Activated gamma-delta T cell treated with anti-CD3 and anti-CD28 coated beads, Interleukin-2, amount 50 U/mL, for 16 hours (primary cell): ENCODE results near the gene TRDN.
"Not testable (repeated sequence)": the region's sequence is repeated elsewhere in the genome, so short reads cannot be mapped to it uniquely, and the experiment has no call there.

Experiments
- DNase-seq: peaks from one replicate; pipeline ENCODE4 v3.0.0-alpha.2; 2020; ENCODE audit warnings: low read depth

The TRDN gene

DNA sequence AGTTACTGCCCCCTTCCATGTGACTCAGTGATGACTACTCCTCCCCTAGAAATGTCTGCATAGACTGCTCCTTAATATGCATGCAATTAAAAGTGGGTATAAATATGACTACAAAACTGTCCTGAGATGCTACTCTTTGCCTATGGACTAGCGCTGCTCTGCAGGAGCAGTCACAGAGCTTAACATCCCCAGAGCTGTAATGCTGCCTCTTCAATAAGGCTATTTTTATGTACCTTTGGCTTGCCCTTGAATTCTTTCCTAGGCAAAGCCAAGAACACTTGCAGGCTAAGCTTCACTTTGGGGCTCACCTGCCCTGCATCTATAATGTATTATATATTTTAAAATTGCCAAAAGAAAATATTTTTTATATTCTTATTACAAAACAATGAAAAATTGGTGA lies 341.6 kb downstream of the TRDN start:
- DNase-seq = no peak

DNA sequence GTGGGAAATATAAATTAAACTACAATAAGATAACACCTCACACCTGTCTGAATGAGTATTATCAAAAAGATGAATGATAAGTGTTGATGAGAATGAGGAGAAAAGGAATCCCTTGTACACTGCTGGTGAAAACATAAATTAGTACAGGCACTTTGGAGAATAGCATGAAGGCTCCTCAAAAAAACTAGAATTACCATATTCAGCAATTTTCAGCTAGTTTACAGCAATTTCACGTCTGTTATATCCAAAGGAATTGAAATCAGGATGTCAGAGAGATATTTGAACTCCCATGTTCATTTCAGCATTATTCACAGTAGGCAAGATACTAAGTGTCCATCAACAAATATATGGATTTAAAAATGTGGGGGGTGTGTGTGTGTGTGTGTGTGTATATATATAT lies 348.1 kb downstream of the TRDN start:
- no peak for DNase-seq

- no peak for DNase-seq
Observed at GRCh38 chr6:123276546-123276980, 360.2 kb downstream of the TRDN start.

GRCh38 chr6:123263981-123264380 lies 372.8 kb downstream of the TRDN start:
- no peak for DNase-seq

DNA sequence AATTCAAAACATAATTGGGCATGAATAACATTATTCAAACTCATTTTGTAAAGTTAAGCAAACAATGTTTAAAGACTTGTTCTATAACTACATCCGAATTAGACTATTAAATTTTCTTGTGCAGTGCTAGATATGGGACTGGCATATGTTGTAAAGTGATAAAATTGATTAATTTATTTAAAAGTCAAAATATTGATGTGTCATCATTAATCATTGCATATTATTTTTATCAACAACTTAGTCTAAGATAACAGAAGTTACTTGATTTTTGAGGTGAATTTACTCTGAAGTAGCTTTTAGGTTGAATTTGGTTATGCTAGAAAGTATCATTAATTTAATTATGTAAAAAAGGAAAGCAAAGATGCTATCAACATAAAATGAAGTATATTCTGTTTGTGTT lies 396.1 kb downstream of the TRDN start:
- DNase-seq = no peak

DNA sequence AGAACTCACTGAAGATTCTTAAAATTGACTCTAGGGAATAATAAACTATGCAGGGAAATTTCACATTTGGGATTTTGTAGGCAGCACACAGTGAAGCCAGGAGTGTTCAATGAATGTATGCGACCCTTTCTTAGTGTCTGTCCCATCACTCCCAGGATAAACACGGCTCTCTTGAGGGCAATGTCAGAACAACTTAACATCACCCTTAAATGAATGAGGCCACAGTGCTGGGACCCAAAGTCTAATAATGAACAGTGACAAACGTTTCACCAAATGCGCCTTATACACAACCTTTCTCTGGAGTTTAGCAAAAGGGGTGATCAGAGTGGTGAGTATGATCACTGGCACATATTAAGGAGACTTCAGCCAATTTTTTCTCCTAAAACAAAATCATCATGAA lies 403.4 kb downstream of the TRDN start:
- no peak for DNase-seq

- DNase-seq = not testable (repeated sequence)
Observed at GRCh38 chr6:123227789-123228188, 409.0 kb downstream of the TRDN start.

- no peak for DNase-seq
Observed at GRCh38 chr6:123226398-123226797, 410.4 kb downstream of the TRDN start.

DNA sequence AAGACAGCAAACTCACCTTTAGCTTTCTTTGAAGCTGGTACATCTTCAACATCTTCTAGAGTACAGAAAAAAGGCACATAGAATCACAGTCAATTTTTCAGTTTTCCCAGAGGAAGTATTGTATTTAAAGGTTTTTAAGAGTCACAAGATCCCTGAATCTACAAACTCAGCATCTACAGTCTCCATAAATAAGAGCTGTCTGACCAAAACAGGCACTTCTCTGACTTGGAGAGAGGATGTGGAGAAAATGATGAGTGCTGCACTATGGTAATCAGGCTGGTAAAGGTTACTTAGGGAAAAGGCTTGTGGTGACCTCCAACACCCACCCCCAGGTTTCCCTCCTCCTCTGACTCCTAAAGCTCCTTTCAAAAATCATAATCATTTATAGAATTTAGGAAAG lies 412.7 kb downstream of the TRDN start:
- DNase-seq = no peak

DNA sequence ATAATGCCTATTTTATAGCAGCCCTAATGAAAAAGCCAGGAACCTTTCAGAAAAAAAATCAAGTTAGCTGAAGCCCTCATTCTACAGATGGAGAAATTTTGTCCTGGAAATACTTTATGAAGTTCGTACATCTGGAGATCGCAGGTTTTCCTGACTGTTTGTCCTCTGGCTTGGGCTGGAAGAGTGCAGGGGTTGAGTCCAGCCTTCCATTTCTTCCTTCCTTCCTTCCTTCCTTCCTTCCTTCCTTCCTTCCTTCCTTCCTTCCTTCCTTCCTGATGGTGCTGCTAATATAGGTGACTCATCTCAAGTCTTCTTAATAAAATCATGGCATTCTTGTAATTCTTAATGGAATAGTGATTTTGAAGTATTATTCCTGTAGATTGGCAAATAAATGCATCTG lies 413.3 kb downstream of the TRDN start:
- no peak for DNase-seq

DNA sequence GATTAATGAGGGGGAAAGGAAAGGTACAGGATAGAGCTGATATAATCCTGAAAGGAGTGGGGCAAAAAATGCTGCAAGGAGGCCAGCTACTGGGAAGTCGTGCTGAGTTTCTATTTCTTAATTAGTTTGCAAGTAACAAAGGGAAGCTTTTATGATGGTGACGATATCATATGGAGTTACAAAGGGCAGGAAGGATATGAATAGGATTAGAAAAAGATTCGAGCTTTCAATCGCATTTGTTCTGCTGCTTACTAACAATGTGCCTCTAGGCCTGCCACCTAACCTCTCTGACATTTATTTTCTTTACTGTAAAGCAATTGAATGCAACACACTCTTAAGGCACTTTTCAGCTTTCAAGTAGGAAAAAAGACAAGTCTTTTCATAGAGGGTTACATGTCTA lies 421.5 kb downstream of the TRDN start:
- DNase-seq = no peak

GRCh38 chr6:123214433-123214832 lies 422.3 kb downstream of the TRDN start:
- DNase-seq = no peak

- no peak for DNase-seq
Observed at GRCh38 chr6:123213921-123214320, 422.8 kb downstream of the TRDN start.

DNA sequence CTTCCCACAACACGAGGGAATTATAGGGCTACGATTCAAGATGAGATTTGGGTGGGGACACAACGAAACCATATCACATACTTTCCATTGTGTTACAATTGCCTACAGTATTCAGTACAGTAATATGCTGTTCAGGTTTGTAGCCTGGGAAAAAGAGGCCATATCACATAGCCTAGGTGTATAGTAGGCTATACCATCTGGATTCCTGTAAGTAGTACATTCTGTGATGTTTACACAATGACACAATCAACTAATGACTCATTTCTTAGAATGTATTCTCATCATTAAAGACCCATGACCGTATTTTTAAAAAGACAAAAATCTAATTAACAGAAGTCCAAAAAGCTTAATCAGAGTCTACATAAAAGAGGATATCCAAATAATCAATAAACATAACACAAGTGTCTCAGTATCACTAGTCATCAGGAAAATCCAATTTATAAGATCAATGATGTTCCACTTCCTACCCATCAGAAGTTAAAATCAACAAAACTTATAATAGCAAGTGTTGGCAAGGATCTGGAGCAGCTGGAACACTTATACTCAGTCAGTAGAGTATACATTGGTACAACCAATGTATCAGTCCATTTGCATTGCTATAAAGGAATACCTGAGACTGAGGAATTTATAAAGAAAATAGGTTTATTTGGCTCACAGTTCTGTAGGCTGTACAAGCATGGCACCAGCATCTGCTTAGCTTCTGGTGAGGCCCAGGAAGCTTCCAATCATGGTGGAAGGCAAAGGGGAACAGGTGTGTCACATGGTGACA lies 424.8 kb downstream of the TRDN start:
- no peak for DNase-seq

GRCh38 chr6:123210645-123211044 lies 426.1 kb downstream of the TRDN start:
- no peak for DNase-seq

DNA sequence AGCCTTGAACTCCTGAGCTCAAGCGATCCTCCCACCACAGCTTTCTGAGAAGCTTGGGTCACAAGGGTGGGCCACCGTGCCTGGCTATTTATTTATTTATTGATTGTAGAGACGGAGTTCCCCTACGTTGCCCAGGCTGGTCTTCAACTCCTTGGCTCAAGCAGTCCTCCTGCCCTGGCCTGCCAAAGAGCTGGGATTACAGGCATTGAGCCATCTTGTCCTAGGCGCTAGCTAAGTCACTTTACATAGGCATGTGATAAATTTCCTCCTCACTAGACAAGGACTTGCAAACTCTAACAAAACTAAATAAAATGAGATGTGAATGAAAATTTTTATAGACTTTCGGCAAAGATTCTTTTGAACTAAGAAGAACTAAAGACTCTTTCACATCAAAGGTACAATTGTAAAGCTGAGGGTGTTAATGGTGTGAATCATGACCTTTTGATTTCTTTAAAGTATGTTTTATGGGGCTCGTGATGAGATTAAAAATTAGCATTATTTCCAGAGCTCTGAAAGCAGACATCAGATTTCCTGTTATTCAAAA lies 428.7 kb downstream of the TRDN start:
- no peak for DNase-seq

DNA sequence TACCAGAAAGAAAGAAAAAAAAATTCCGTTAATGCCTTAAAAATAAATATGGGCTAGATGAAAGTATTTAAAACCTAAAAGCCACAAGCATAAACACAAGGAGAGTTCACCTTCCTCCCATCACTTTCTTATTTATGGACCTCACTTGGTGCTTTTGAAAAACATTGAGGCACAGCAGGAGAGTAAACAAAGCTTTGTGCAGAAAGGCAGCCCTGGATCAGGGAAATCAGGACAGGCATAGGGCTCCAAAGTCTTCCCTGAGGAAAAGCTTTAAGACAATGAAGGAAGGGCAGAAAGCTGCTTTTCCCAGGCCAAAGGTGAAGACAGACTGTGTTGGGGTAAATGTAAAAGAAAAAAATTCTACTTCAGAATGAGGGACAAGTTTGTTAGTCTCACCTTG lies 432.8 kb downstream of the TRDN start:
- no peak for DNase-seq

DNA sequence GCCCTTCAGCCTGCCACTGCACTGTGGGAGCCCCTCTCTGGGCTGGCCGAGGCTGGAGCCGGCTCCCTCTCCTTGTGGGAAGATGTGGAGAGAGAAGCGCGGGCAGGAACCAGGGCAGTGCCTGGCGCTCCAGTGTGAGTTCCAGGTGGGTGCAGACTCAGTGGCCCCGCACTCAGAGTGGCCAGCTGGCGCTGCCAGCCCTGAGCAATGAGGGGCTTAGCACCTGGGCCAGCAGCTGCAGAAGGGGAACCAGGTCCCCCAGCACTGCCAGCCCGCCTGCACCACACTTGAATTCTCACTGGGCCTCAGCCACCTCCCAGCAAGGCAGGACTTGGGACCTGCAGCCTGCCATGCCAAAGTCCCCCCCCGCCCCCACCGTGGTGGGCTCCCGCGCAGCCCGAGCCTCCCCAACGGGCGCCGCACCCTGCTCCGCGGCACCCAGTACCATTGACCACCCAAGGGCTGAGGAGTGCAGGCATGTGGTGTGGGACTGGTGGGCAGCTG lies 434.8 kb downstream of the TRDN start:
- no peak for DNase-seq

DNA sequence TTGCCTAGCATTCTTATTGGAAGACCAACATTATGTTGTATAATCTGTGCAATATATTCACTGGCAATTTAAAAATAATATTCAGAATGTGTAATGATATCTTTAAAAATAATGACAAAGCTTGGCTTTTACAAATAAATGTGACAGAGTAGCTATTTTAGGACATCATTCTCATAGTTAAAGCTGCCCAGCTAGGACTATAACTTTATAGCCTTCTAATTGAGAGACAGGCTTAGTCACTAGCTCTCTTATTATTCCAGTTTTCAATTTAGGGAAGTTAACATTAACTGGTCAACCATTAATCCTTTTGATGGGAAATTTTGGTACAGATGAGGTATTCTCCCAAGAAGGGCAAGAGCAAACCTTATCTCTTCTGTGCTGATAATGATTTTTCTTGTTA lies 443.5 kb downstream of the TRDN start:
- DNase-seq = no peak

- DNase-seq = no peak
Observed at GRCh38 chr6:123189816-123190215, 446.9 kb downstream of the TRDN start.

DNA sequence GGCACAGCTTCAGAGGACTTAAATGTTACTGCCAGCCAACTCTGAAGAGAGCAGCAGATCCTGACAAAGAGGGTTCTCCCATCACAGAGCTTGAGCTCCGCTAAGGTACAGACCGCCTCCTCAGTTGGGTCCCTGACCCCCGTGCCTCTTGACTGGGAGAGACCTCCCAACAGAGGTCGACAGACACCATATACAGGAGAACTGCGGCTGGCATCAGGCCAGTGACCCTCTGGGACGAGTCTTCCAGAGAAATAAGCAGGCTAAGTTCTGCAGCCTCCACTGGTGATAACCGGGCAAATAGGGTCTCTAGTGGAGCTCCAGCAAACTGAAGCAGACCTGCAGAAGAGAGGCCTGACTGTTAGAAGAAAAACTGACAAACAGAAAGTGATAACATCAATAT lies 453.8 kb downstream of the TRDN start:
- DNase-seq = no peak

- DNase-seq = no peak
Observed at GRCh38 chr6:123176706-123177105, 460.0 kb downstream of the TRDN start.

GRCh38 chr6:123171341-123172115 lies 465.2 kb downstream of the TRDN start:
- no peak for DNase-seq
